GM20000 (cell line): ENCODE data around the gene RAB25.
"Not testable (repeated sequence)": the region's sequence is repeated elsewhere in the genome, so short reads cannot be mapped to it uniquely, and the experiment has no call there.

ENCODE experiments used
- DNase-seq: peaks from one replicate; pipeline ENCODE4 v3.0.0; 2012; ENCODE audit warnings: low spot score
- TF ChIP-seq, protein P1 (sequence below): IDR thresholded peaks from 2 replicates; pipeline ENCODE4 v1.5.1; 2012; ENCODE audit warnings: mild to moderate bottlenecking, control low read depth; ENCODE audit errors: extremely low read depth, missing control alignments

Gene RAB25

DNA sequence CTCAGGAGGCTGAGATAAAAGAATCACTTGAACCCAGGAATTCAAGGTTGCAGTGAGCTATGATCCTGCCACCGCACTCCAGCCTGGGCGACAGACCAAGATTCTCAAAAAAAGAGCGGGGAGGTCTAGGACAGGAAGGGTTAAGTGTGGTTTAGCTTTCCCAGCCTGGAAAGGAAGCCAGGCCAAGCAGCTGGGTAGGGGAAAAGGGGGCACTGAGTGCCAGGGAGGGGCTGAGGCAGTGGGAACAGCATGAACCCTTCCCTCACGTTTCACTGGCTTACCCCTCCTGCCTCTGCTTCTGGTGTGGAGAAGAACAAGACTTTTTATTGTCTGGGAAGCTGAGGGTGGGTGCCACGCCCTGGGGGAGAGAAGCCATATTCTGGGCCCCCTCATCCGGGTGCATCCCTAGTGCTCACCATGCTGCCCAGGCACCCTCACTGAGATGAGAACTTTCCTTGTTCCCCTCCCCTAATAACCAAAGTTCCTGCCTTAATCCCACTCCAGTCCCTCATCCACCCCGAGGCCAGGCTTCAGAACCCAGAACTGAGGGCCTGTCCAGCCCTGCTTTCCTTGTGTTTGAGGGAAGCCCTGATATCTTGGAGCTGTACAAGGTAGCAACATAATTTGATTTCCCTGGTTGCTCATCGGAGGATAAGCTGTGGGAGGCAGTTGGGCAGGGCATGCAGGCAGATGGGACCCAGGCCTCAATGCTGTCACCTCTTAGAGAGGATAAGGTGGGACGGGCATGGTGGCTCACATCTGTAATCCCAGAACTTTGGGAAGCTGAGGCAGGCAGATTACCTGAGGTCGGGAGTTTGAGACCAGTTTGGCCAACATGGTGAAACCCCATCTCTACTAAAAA lies 51.5 kb downstream of the RAB25 start:
- DNase-seq, result no peak
- TF ChIP-seq, protein P1, sequence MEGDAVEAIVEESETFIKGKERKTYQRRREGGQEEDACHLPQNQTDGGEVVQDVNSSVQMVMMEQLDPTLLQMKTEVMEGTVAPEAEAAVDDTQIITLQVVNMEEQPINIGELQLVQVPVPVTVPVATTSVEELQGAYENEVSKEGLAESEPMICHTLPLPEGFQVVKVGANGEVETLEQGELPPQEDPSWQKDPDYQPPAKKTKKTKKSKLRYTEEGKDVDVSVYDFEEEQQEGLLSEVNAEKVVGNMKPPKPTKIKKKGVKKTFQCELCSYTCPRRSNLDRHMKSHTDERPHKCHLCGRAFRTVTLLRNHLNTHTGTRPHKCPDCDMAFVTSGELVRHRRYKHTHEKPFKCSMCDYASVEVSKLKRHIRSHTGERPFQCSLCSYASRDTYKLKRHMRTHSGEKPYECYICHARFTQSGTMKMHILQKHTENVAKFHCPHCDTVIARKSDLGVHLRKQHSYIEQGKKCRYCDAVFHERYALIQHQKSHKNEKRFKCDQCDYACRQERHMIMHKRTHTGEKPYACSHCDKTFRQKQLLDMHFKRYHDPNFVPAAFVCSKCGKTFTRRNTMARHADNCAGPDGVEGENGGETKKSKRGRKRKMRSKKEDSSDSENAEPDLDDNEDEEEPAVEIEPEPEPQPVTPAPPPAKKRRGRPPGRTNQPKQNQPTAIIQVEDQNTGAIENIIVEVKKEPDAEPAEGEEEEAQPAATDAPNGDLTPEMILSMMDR, result no peak

DNA sequence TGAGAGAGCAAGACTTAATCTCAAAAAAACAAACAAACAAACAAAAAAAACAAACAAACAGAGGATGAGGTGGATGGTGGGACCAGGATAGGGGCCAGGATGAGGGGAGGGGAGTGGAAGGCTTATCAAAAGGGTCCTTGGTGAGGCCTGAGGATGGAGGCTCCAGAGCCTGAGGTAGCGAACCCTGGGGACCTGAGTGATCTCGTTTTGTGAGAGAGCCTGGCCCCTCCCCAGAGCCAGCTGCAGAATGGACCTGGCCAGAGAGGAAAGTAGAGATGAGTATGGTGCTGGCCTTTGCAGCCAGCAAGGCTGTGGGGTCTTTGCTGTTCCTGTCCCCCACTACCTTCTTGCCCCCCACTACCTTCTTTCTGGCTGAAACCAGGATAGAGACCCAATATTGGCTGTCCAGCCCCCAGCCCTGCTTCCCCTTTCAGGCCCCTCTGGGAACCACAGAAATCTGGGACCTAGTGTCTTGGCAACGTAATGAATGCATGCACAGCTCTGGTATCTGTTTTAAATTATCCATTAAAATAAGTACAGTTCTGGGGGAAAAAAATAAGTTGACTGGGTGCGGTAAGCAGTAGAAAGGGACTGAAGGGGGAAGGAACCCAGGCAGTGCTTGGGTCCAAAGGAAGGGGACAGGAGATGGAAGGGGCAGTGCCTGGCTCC lies 52.5 kb downstream of the RAB25 start:
- DNase-seq, result no peak
- TF ChIP-seq, protein P1, result no peak

DNA sequence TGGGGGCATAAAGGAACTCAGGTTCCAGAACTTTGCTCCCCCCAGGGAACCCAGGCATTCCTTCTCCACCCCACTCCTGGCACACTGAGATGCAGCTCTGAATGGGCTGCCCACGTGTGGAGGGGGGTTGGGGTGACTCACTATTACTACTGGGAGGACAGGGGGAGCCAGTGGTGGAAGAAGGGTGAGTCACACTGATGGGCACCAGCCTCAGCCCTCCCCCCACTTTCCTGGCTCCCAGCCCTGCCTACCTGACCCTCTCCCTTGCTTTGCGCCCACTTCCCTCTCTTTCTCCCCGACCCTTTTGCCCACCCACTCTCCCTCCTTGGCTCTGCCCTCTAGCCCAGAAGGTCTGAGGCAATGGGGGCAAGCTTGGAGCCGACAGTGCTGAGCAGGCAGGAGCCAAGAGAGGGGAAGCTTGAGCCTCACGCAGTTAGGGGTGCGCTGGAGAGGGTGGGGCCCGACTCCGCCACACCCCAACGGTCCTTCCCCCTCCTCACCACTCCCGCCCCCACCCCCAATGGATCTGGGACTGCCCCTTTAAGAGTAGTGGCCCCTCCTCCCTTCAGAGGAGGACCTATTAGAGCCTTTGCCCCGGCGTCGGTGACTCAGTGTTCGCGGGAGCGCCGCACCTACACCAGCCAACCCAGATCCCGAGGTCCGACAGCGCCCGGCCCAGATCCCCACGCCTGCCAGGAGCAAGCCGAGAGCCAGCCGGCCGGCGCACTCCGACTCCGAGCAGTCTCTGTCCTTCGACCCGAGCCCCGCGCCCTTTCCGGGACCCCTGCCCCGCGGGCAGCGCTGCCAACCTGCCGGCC lies 53.4 kb downstream of the RAB25 start, which contains the start of gene LMNA:
Gene LMNA (plus strand): TSS at position 611 of the 818 bp plus-strand sequence. CDS start 208 bp downstream, outside the sequence.
- DNase-seq, result peak; percentile 86

DNA sequence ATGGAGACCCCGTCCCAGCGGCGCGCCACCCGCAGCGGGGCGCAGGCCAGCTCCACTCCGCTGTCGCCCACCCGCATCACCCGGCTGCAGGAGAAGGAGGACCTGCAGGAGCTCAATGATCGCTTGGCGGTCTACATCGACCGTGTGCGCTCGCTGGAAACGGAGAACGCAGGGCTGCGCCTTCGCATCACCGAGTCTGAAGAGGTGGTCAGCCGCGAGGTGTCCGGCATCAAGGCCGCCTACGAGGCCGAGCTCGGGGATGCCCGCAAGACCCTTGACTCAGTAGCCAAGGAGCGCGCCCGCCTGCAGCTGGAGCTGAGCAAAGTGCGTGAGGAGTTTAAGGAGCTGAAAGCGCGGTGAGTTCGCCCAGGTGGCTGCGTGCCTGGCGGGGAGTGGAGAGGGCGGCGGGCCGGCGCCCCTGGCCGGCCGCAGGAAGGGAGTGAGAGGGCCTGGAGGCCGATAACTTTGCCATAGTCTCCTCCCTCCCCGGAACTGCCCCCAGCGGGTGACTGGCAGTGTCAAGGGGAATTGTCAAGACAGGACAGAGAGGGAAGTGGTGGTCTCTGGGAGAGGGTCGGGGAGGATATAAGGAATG lies 54.1 kb downstream of the RAB25 start:
- DNase-seq, result peak; percentile 53
- TF ChIP-seq, protein P1, result no peak

More for the DNA sequence above, 53.4 kb downstream of the RAB25 start, which contains the start of gene LMNA:
- TF ChIP-seq, protein P1, result no peak

DNA sequence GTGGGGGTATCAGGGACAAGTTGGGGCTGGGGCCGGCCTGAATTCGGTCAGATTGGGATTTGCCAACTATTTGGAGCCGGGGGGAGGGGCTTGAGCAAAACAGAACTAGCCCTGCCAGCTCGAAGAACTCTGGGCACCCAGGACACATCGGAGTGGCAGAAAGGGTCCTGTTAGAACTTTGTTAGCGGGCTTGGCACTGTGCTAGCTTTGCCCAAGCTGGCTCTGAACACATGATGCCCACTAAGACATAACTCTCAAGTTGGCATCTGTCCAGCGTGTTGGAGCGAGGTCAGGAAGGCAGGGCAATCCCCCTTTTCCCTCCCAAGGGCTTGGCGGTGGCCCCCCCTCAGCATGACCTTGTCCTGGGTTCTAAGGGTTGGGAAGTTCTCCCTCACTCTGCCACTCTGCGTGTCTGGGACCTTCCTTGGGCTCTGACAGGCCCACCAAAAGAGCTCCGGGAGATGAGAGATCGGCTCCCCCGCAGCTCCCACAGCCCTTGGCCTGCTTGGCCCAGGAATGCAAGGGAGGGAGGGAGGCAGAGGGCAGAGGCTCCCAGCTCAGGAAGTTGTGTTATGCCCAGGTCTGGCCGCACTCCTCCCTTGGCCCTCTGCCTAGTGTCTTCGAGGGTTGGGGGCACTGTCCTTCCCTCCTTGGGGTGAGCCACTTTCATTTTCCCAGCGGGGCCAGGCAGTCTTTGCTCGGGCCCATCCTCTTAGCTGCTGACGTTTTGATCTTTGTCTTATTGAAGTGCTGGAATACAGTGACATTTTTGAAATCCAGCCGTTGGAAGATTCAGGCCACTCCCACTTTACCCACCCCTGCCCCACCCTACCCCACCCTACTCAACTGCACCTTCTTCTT lies 54.8 kb downstream of the RAB25 start:
- TF ChIP-seq, protein P1, result no peak
- no peak for DNase-seq

DNA sequence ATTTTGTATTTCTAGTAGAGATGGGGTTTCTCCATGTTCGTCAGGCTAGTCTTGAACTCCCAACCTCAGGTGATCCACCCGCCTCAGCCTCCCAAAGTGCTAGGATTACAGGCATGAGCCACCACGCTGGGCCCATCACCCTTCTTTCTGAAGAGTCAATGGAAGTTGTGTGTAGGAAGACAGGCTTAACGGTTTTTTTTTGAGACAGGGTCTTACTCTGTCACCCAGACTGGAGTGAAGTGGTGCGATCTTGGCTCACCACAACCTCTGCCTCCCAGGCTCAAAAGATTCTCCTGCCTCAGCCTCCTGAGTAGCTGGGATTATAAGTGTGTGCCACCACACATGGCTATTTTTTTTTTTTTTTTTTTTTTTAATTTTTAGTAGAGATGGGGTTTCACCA lies 55.8 kb downstream of the RAB25 start:
- DNase-seq, result not testable (repeated sequence)
